GM23338 (cell line): Measurements from ENCODE around the gene AGAP1. TPM values are rescaled to one million over a fixed set of nuclear protein-coding genes. Genes with fewer than 3 reads are reported as not detected.

Experiments
- CREB1 ChIP-seq: fragments of 250-450 bp; sonication (Bioruptor Pico); IDR thresholded peaks from 2 replicates; pipeline ENCODE4 v1.5.0; 2020; ENCODE audit warnings: low read depth, mild to moderate bottlenecking, moderate library complexity
- EZH2 ChIP-seq: fragments of 200-600 bp; sonication (generic); IDR thresholded peaks from one replicate; pipeline ENCODE4 v1.8.0; 2017; ENCODE audit warnings: antibody characterized with exemption, mild to moderate bottlenecking, low read depth; ENCODE audit not compliant: unreplicated experiment
- EZH2phosphoT487 ChIP-seq: fragments of 200-600 bp; sonication (generic); IDR thresholded peaks from one replicate; pipeline ENCODE4 v1.8.1; 2018; ENCODE audit warnings: antibody characterized with exemption; ENCODE audit not compliant: unreplicated experiment
- JUNB ChIP-seq: IDR thresholded peaks from one replicate; pipeline ENCODE4 v1.6.1; 2016; ENCODE audit warnings: antibody characterized with exemption; ENCODE audit not compliant: unreplicated experiment
- NANOG ChIP-seq: IDR thresholded peaks from 2 replicates; pipeline ENCODE4 v1.6.1; 2016; ENCODE audit warnings: antibody characterized with exemption, borderline replicate concordance
- POLR2AphosphoS5 ChIP-seq: IDR thresholded peaks from 2 replicates; pipeline ENCODE4 v1.6.1; 2016; ENCODE audit warnings: antibody characterized with exemption, low read depth
- STAT1 ChIP-seq: IDR thresholded peaks from one replicate; pipeline ENCODE4 v1.6.1; 2016; ENCODE audit warnings: antibody characterized with exemption; ENCODE audit not compliant: unreplicated experiment
- ZNF114 ChIP-seq: fragments of 250-450 bp; sonication (Bioruptor Pico); IDR thresholded peaks from 2 replicates; pipeline ENCODE4 v1.5.0; 2020; ENCODE audit warnings: mild to moderate bottlenecking, moderate library complexity
- ZNF331 ChIP-seq: fragments of 250-450 bp; sonication (Bioruptor Pico); IDR thresholded peaks from 2 replicates; pipeline ENCODE4 v1.5.0; 2020; ENCODE audit warnings: low read depth, mild to moderate bottlenecking, moderate library complexity
- polyA plus RNA-seq: library from polyadenylated mRNA; unstranded; fragments of >200 nt; fragmentation: Nextera tagmentation; extraction: Ambion mirVana; gene quantifications from 2 replicates; pipeline ENCODE4 v1.2.1, GENCODE V29; 2016
- total RNA-seq: library from RNA; depleted of rRNA; stranded (reverse); fragments of >200 nt; shearing (Covaris generic); gene quantifications from 2 replicates; pipeline ENCODE4 v1.2.3, GENCODE V29; 2014
- TF ChIP-seq, protein P1 (sequence below): fragments of 250-450 bp; sonication (Bioruptor Pico); IDR thresholded peaks from 2 replicates; pipeline ENCODE4 v1.5.0; 2020; ENCODE audit warnings: mild to moderate bottlenecking, moderate library complexity
- TF ChIP-seq, protein P2 (sequence below): IDR thresholded peaks from one replicate; pipeline ENCODE4 v1.6.1; 2018; ENCODE audit warnings: antibody characterized with exemption; ENCODE audit not compliant: unreplicated experiment
- TF ChIP-seq, protein P3 (sequence below): IDR thresholded peaks from 2 replicates; pipeline ENCODE4 v1.6.1; 2016; ENCODE audit warnings: antibody characterized with exemption

The AGAP1 gene
- total and polyA plus RNA-seq, 2 experiments from 2014 or later, result 13.3 to 27.9 TPM

DNA sequence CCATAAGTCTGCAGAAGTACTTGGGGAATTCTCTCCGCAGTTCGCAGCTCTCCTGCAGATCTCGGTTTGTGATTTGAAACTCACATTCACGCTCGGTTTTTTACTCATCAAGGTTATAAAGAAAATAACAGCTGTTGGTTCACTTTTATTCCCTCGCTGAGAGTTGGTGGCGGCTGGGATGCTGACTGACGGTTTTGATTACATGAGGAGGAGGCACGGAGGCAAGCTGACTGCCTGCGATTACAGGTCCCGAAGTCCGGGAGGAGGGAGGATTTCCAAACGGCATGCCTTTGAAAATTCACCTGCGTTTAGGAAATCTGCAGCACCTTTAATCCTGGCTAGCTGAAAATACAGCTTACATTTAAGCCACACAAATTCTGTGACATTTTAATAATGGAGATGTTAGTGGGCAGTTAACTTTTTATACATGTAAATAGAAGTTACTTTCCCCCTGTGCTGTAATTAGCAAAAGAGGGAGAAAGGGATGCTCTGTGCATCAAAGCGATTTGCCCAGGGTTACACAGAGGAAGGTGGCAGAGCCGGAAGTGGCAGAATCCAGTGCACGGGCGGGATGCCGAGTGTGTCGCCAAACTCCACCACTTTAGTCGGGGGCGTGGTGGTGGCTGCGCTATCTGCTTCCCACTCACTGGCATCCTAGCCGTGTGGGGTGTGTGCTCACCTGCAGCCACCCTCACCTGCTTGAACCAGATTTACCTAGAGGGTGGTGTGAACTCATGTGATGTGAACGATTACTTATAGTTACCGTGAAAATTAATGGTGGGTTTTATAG lies 14.7 kb downstream of the AGAP1 start (continued):
- TF ChIP-seq, protein P1, sequence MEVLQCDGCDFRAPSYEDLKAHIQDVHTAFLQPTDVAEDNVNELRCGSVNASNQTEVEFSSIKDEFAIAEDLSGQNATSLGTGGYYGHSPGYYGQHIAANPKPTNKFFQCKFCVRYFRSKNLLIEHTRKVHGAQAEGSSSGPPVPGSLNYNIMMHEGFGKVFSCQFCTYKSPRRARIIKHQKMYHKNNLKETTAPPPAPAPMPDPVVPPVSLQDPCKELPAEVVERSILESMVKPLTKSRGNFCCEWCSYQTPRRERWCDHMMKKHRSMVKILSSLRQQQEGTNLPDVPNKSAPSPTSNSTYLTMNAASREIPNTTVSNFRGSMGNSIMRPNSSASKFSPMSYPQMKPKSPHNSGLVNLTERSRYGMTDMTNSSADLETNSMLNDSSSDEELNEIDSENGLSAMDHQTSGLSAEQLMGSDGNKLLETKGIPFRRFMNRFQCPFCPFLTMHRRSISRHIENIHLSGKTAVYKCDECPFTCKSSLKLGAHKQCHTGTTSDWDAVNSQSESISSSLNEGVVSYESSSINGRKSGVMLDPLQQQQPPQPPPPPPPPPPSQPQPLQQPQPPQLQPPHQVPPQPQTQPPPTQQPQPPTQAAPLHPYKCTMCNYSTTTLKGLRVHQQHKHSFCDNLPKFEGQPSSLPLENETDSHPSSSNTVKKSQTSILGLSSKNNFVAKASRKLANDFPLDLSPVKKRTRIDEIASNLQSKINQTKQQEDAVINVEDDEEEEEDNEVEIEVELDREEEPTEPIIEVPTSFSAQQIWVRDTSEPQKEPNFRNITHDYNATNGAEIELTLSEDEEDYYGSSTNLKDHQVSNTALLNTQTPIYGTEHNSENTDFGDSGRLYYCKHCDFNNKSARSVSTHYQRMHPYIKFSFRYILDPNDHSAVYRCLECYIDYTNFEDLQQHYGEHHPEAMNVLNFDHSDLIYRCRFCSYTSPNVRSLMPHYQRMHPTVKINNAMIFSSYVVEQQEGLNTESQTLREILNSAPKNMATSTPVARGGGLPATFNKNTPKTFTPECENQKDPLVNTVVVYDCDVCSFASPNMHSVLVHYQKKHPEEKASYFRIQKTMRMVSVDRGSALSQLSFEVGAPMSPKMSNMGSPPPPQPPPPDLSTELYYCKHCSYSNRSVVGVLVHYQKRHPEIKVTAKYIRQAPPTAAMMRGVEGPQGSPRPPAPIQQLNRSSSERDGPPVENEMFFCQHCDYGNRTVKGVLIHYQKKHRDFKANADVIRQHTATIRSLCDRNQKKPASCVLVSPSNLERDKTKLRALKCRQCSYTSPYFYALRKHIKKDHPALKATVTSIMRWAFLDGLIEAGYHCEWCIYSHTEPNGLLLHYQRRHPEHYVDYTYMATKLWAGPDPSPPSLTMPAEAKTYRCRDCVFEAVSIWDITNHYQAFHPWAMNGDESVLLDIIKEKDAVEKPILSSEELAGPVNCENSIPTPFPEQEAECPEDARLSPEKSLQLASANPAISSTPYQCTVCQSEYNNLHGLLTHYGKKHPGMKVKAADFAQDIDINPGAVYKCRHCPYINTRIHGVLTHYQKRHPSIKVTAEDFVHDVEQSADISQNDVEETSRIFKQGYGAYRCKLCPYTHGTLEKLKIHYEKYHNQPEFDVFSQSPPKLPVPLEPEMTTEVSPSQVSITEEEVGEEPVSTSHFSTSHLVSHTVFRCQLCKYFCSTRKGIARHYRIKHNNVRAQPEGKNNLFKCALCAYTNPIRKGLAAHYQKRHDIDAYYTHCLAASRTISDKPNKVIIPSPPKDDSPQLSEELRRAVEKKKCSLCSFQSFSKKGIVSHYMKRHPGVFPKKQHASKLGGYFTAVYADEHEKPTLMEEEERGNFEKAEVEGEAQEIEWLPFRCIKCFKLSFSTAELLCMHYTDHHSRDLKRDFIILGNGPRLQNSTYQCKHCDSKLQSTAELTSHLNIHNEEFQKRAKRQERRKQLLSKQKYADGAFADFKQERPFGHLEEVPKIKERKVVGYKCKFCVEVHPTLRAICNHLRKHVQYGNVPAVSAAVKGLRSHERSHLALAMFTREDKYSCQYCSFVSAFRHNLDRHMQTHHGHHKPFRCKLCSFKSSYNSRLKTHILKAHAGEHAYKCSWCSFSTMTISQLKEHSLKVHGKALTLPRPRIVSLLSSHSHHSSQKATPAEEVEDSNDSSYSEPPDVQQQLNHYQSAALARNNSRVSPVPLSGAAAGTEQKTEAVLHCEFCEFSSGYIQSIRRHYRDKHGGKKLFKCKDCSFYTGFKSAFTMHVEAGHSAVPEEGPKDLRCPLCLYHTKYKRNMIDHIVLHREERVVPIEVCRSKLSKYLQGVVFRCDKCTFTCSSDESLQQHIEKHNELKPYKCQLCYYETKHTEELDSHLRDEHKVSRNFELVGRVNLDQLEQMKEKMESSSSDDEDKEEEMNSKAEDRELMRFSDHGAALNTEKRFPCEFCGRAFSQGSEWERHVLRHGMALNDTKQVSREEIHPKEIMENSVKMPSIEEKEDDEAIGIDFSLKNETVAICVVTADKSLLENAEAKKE (CRISPR knock-in tag), result no peak
- TF ChIP-seq CREB1 (CRISPR knock-in tag), result no peak
- no peak for TF ChIP-seq ZNF331
- no peak for TF ChIP-seq JUNB
- TF ChIP-seq ZNF114 (CRISPR knock-in tag), result no peak
- no peak for TF ChIP-seq NANOG
- TF ChIP-seq EZH2phosphoT487, result no peak
- TF ChIP-seq, protein P2, sequence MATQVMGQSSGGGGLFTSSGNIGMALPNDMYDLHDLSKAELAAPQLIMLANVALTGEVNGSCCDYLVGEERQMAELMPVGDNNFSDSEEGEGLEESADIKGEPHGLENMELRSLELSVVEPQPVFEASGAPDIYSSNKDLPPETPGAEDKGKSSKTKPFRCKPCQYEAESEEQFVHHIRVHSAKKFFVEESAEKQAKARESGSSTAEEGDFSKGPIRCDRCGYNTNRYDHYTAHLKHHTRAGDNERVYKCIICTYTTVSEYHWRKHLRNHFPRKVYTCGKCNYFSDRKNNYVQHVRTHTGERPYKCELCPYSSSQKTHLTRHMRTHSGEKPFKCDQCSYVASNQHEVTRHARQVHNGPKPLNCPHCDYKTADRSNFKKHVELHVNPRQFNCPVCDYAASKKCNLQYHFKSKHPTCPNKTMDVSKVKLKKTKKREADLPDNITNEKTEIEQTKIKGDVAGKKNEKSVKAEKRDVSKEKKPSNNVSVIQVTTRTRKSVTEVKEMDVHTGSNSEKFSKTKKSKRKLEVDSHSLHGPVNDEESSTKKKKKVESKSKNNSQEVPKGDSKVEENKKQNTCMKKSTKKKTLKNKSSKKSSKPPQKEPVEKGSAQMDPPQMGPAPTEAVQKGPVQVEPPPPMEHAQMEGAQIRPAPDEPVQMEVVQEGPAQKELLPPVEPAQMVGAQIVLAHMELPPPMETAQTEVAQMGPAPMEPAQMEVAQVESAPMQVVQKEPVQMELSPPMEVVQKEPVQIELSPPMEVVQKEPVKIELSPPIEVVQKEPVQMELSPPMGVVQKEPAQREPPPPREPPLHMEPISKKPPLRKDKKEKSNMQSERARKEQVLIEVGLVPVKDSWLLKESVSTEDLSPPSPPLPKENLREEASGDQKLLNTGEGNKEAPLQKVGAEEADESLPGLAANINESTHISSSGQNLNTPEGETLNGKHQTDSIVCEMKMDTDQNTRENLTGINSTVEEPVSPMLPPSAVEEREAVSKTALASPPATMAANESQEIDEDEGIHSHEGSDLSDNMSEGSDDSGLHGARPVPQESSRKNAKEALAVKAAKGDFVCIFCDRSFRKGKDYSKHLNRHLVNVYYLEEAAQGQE, result no peak
- no peak for TF ChIP-seq POLR2AphosphoS5
- TF ChIP-seq EZH2, result no peak
- TF ChIP-seq, protein P3, sequence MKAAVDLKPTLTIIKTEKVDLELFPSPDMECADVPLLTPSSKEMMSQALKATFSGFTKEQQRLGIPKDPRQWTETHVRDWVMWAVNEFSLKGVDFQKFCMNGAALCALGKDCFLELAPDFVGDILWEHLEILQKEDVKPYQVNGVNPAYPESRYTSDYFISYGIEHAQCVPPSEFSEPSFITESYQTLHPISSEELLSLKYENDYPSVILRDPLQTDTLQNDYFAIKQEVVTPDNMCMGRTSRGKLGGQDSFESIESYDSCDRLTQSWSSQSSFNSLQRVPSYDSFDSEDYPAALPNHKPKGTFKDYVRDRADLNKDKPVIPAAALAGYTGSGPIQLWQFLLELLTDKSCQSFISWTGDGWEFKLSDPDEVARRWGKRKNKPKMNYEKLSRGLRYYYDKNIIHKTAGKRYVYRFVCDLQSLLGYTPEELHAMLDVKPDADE, result no peak
- no peak for TF ChIP-seq STAT1
